ENCODE results near the gene MYO1H. TPM values are rescaled to one million over a fixed set of nuclear protein-coding genes. Genes with fewer than 3 reads are reported as not detected.

Gene MYO1H
- total and polyA plus RNA-seq, 2 experiments from 2014 or later = not detected

GRCh38 chr12:109382031-109382430 lies 34.3 kb downstream of the MYO1H start (continued):
- TF ChIP-seq ZNF462 (CRISPR knock-in tag; IDR thresholded peaks at IDR 0.05) (no peak), EZH2phosphoT487 (IDR thresholded peaks at IDR 0.05; ENCODE audit: unreplicated experiment) (no peak), ETS1 (IDR thresholded peaks at IDR 0.05) (no peak), POLR2AphosphoS5 (IDR thresholded peaks at IDR 0.05; ENCODE audit: low read depth) (no peak), CREB1 (CRISPR knock-in tag; IDR thresholded peaks at IDR 0.05; ENCODE audit: low read depth) (no peak)
- TF ChIP-seq, protein P1, sequence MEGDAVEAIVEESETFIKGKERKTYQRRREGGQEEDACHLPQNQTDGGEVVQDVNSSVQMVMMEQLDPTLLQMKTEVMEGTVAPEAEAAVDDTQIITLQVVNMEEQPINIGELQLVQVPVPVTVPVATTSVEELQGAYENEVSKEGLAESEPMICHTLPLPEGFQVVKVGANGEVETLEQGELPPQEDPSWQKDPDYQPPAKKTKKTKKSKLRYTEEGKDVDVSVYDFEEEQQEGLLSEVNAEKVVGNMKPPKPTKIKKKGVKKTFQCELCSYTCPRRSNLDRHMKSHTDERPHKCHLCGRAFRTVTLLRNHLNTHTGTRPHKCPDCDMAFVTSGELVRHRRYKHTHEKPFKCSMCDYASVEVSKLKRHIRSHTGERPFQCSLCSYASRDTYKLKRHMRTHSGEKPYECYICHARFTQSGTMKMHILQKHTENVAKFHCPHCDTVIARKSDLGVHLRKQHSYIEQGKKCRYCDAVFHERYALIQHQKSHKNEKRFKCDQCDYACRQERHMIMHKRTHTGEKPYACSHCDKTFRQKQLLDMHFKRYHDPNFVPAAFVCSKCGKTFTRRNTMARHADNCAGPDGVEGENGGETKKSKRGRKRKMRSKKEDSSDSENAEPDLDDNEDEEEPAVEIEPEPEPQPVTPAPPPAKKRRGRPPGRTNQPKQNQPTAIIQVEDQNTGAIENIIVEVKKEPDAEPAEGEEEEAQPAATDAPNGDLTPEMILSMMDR (conservative IDR thresholded peaks at IDR 0.05; ENCODE audit: low read depth in 2 of 2) = no peak

GRCh38 chr12:109383240-109383639 lies 35.5 kb downstream of the MYO1H start:
- no peak for DNase-seq (ENCODE audit: low spot score)
- no peak overlapping the region for H3K4me3 ChIP-seq
- Mint-ChIP-seq H3K27me3 (ENCODE audit: insufficient read depth, low read depth, poor library complexity) (peaks cover 5% of the 10 kb centered on the region), H3K4me1 (no peaks in the 10 kb centered on the region; the same call in 2 of the 3 replicates), H3K27ac (no peak overlapping the region), H3K9me3 (peaks cover 4% of the 10 kb centered on the region; the same call in 1 of the 3 replicates), H3K4me3 (no peak overlapping the region), H3K36me3 (ENCODE audit: low read depth) (no peaks in the 10 kb centered on the region)
- H3K4me2 ChIP-seq = no peak overlapping the region
- H3F3A ChIP-seq (replicated peaks; ENCODE audit: low read depth) = no peaks in the 10 kb centered on the region
- no peaks in the 10 kb centered on the region for H3K9me2 ChIP-seq (ENCODE audit: insufficient read depth)
- peaks cover 3% of the 10 kb centered on the region; the same call in 1 of the 2 replicates for H3K4me1 ChIP-seq (ENCODE audit: insufficient read depth)
- H3K79me2 ChIP-seq (replicated peaks; ENCODE audit: insufficient read depth) = no peaks in the 10 kb centered on the region
- no peak overlapping the region for H2AFZ ChIP-seq
- no peaks in the 10 kb centered on the region for H3K36me3 ChIP-seq (ENCODE audit: insufficient read depth)
- H3K27me3 ChIP-seq (ENCODE audit: insufficient read depth) = no peaks in the 10 kb centered on the region
- H3K27ac ChIP-seq (ENCODE audit: low read depth) = no peak overlapping the region
- ATAC-seq = no peak
- no peaks in the 10 kb centered on the region for H4K20me1 ChIP-seq (replicated peaks; ENCODE audit: insufficient read depth)
- TF ChIP-seq ETS1 (IDR thresholded peaks at IDR 0.05) (no peak), JUNB (IDR thresholded peaks at IDR 0.05; ENCODE audit: unreplicated experiment) (no peak), ZNF331 (CRISPR knock-in tag; IDR thresholded peaks at IDR 0.05; ENCODE audit: low read depth) (no peak), EZH2phosphoT487 (IDR thresholded peaks at IDR 0.05; ENCODE audit: unreplicated experiment) (no peak), NANOG (IDR thresholded peaks at IDR 0.05; ENCODE audit: borderline replicate concordance) (no peak), POLR2AphosphoS5 (IDR thresholded peaks at IDR 0.05; ENCODE audit: low read depth) (no peak), STAT1 (IDR thresholded peaks at IDR 0.05; ENCODE audit: unreplicated experiment) (no peak), EZH2 (IDR thresholded peaks at IDR 0.05; ENCODE audit: low read depth, unreplicated experiment) (no peak), CREB1 (CRISPR knock-in tag; IDR thresholded peaks at IDR 0.05; ENCODE audit: low read depth) (no peak), ZNF114 (CRISPR knock-in tag; IDR thresholded peaks at IDR 0.05) (no peak)
- TF ChIP-seq, protein P1 (conservative IDR thresholded peaks at IDR 0.05; ENCODE audit: low read depth in 2 of 2) = no peak

Measured in GM23338 (cell line).